Measurements from ENCODE around the gene SPAG16.

SPAG16 gene

GRCh38 chr2:214264171-214264570 lies 979.9 kb downstream of the SPAG16 start:
- H3K9ac ChIP-seq (ENCODE audit: low read depth, low read length) = no peak overlapping the region
- no peaks in the 10 kb centered on the region for H3K27me3 ChIP-seq (ENCODE audit: insufficient read depth, low read length)
- no peaks in the 10 kb centered on the region for H3K36me3 ChIP-seq (ENCODE audit: insufficient read depth, low read length)
- H3K27ac ChIP-seq (ENCODE audit: low read depth, low read length) = no peak overlapping the region
- no peaks in the 10 kb centered on the region for H3K9me3 ChIP-seq (ENCODE audit: insufficient read depth, low read depth, low read length)
- H3K4me3 ChIP-seq (ENCODE audit: low read length) = no peak overlapping the region
- 93% methylated on average over 1 of the region's 1 CpG for WGBS
- H3K4me1 ChIP-seq (ENCODE audit: insufficient read depth, low read length) = peaks cover 9% of the 10 kb centered on the region

DNA sequence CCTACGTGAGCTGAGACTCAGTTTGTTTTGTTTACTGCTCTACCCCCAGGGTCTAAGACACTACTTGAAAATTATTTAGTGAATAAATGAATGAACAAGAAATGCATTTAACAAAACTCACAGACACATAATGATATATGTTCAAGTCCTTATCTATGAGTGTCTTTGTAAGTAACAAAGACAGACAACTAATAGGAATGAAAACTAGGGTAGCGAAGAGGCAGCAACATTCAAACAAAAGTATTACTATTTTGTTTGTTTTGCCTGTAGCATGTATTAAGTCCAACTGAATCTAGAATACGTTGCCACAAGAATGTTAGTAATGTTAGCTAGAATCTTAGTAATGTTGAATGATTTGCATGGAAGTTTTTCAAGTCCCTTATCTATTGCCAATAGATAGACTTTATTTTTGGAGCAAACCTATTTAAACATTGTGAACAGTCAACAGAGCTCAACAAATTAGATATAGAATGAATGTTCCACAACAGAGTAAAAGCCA lies 981.8 kb downstream of the SPAG16 start:
- H3K9ac ChIP-seq (ENCODE audit: low read depth, low read length) = no peak overlapping the region
- WGBS = 93% methylated on average over 2 of the region's 3 CpGs
- H3K9me3 ChIP-seq (ENCODE audit: insufficient read depth, low read depth, low read length) = no peaks in the 10 kb centered on the region
- no peaks in the 10 kb centered on the region for H3K27me3 ChIP-seq (ENCODE audit: insufficient read depth, low read length)
- H3K27ac ChIP-seq (ENCODE audit: low read depth, low read length) = no peak overlapping the region
- no peak overlapping the region for H3K4me3 ChIP-seq (ENCODE audit: low read length)
- no peaks in the 10 kb centered on the region for H3K36me3 ChIP-seq (ENCODE audit: insufficient read depth, low read length)
- H3K4me1 ChIP-seq (ENCODE audit: insufficient read depth, low read length) = peaks cover 8% of the 10 kb centered on the region

- H3K4me3 ChIP-seq (ENCODE audit: low read length) = no peak overlapping the region
- H3K9me3 ChIP-seq (ENCODE audit: insufficient read depth, low read depth, low read length) = peaks cover 6% of the 10 kb centered on the region; the same call in 1 of the 2 replicates
- H3K27me3 ChIP-seq (ENCODE audit: insufficient read depth, low read length) = no peaks in the 10 kb centered on the region
- no peaks in the 10 kb centered on the region for H3K4me1 ChIP-seq (ENCODE audit: insufficient read depth, low read length)
- H3K36me3 ChIP-seq (ENCODE audit: insufficient read depth, low read length) = no peaks in the 10 kb centered on the region
- no peak overlapping the region for H3K27ac ChIP-seq (ENCODE audit: low read depth, low read length)
- WGBS = 93% methylated on average over 9 of the region's 9 CpGs
- H3K9ac ChIP-seq (ENCODE audit: low read depth, low read length) = no peak overlapping the region
These were observed 993.6 kb downstream of the SPAG16 start for GRCh38 chr2:214277880-214278279.

DNA sequence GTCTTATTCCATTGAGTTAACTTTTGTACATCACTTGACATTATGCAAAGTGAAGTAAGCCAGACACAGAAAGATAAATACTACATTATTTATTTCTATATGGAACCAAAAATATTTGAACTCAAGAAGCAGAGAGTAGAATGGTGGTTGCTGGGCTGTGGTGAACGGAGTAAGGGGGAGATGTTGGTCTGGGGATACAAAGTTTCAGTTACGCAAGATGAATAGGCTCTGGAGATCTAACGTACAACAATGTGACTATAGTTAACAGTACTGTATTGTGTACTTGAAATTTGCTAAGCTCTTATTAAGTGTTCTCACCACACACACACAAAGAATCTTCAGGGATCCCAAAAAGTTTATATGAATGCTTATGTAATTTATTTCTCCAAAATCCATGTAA lies 1001.7 kb downstream of the SPAG16 start:
- Histone ChIP-seq H3K27me3 (ENCODE audit: insufficient read depth, low read length) (no peaks in the 10 kb centered on the region), H3K4me3 (ENCODE audit: low read length) (no peak overlapping the region), H3K9me3 (ENCODE audit: insufficient read depth, low read depth, low read length) (no peaks in the 10 kb centered on the region), H3K36me3 (ENCODE audit: insufficient read depth, low read length) (no peaks in the 10 kb centered on the region), H3K27ac (ENCODE audit: low read depth, low read length) (no peak overlapping the region), H3K9ac (ENCODE audit: low read depth, low read length) (no peak overlapping the region), H3K4me1 (ENCODE audit: insufficient read depth, low read length) (no peaks in the 10 kb centered on the region)
- 47% methylated on average over 2 of the region's 3 CpGs for WGBS

- Histone ChIP-seq H3K4me3 (ENCODE audit: low read length) (no peak overlapping the region), H3K9me3 (ENCODE audit: insufficient read depth, low read depth, low read length) (no peaks in the 10 kb centered on the region; the same call in 1 of the 2 replicates), H3K27me3 (ENCODE audit: insufficient read depth, low read length) (no peaks in the 10 kb centered on the region), H3K9ac (ENCODE audit: low read depth, low read length) (no peak overlapping the region), H3K27ac (ENCODE audit: low read depth, low read length) (no peak overlapping the region), H3K36me3 (ENCODE audit: insufficient read depth, low read length) (no peaks in the 10 kb centered on the region), H3K4me1 (ENCODE audit: insufficient read depth, low read length) (no peaks in the 10 kb centered on the region)
These were observed 1009.3 kb downstream of the SPAG16 start for GRCh38 chr2:214293593-214293992.

GRCh38 chr2:214294426-214294825 lies 1010.2 kb downstream of the SPAG16 start:
- Histone ChIP-seq H3K27me3 (ENCODE audit: insufficient read depth, low read length) (no peaks in the 10 kb centered on the region), H3K36me3 (ENCODE audit: insufficient read depth, low read length) (no peaks in the 10 kb centered on the region), H3K27ac (ENCODE audit: low read depth, low read length) (no peak overlapping the region)

GRCh38 chr2:214297423-214297822 lies 1013.2 kb downstream of the SPAG16 start:
- H3K9ac ChIP-seq (ENCODE audit: low read depth, low read length) = no peak overlapping the region
- H3K27ac ChIP-seq (ENCODE audit: low read depth, low read length) = no peak overlapping the region
- H3K4me3 ChIP-seq (ENCODE audit: low read length) = no peak overlapping the region
- H3K4me1 ChIP-seq (ENCODE audit: insufficient read depth, low read length) = no peaks in the 10 kb centered on the region
- H3K36me3 ChIP-seq (ENCODE audit: insufficient read depth, low read length) = no peaks in the 10 kb centered on the region
- H3K27me3 ChIP-seq (ENCODE audit: insufficient read depth, low read length) = no peaks in the 10 kb centered on the region
- no peaks in the 10 kb centered on the region for H3K9me3 ChIP-seq (ENCODE audit: insufficient read depth, low read depth, low read length)
- WGBS = no CpG with 5 or more reads among the region's 2 CpGs

More at GRCh38 chr2:214294426-214294825, 1010.2 kb downstream of the SPAG16 start:
- H3K4me1 ChIP-seq (ENCODE audit: insufficient read depth, low read length) = no peaks in the 10 kb centered on the region
- H3K9me3 ChIP-seq (ENCODE audit: insufficient read depth, low read depth, low read length) = no peaks in the 10 kb centered on the region; the same call in 1 of the 2 replicates
- no peak overlapping the region for H3K9ac ChIP-seq (ENCODE audit: low read depth, low read length)
- no peak overlapping the region for H3K4me3 ChIP-seq (ENCODE audit: low read length)

DNA sequence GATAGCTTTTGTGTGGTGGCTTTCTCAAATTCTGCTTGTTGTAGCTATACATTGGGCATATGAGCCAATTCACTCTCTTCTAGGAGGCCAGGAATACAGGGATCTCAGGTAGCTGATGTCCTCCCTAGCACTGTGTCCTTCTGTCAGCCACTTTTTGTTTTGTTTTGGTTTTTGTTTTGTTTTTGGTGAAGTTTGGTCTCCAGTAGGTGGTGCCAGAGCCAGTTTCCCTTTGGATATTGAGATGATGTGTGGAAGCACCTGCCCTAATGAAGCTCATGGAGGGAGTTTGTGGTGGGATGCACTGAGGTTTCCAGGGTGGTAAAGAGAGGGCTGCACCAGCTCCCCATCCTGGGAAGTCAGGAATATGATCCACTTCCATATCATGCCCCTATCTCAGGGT lies 1026.1 kb downstream of the SPAG16 start:
- Histone ChIP-seq H3K9ac (ENCODE audit: low read depth, low read length) (no peak overlapping the region), H3K27ac (ENCODE audit: low read depth, low read length) (no peak overlapping the region), H3K36me3 (ENCODE audit: insufficient read depth, low read length) (no peaks in the 10 kb centered on the region), H3K9me3 (ENCODE audit: insufficient read depth, low read depth, low read length) (no peaks in the 10 kb centered on the region), H3K27me3 (ENCODE audit: insufficient read depth, low read length) (no peaks in the 10 kb centered on the region), H3K4me1 (ENCODE audit: insufficient read depth, low read length) (no peaks in the 10 kb centered on the region), H3K4me3 (ENCODE audit: low read length) (no peak overlapping the region)

GRCh38 chr2:214311031-214311533 lies 1026.8 kb downstream of the SPAG16 start:
- WGBS = 87% methylated on average over 7 of the region's 7 CpGs
- H3K4me3 ChIP-seq (ENCODE audit: low read length) = no peak overlapping the region
- no peaks in the 10 kb centered on the region for H3K9me3 ChIP-seq (ENCODE audit: insufficient read depth, low read depth, low read length)
- no peak overlapping the region for H3K27ac ChIP-seq (ENCODE audit: low read depth, low read length)
- no peak overlapping the region for H3K9ac ChIP-seq (ENCODE audit: low read depth, low read length)
- H3K27me3 ChIP-seq (ENCODE audit: insufficient read depth, low read length) = no peaks in the 10 kb centered on the region
- H3K4me1 ChIP-seq (ENCODE audit: insufficient read depth, low read length) = no peaks in the 10 kb centered on the region
- H3K36me3 ChIP-seq (ENCODE audit: insufficient read depth, low read length) = no peaks in the 10 kb centered on the region

DNA sequence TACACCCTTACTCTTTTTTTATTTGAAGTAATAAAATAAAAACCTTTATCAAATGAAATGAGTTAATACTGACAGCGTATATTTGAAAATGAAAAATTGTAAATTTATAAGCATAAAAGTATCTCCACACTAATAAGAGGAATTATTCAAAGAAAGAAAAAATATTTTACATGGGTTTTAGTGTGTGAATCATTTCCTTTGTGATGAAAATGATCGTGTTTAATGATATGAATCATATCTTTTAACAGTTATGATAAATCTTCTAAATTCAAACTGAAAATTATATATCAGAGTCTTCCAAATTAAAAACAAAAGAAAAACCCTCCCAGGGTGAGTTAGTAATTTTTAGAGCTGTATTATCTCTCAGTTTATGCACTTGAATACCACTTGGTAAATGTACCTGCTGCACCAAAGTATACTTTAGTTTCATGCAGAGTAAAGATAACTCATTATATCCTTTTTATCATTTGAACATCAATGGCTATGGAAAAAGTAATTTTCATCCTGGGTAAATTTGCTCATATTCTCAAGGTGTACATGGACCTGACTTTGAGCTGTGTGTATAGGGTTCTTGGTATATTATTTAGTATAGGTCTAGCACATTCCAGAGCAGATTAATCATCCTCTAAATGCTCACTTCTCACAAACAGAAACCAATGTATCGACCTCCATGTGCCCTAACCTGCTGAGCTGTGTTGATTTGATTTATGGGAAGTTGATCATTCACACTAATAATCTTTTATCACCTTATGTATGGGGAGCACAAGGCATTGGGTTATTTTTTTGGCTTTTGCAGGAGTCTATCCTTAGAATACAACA lies 1027.9 kb downstream of the SPAG16 start:
- no peak overlapping the region for H3K4me3 ChIP-seq (ENCODE audit: low read length)
- H3K4me1 ChIP-seq (ENCODE audit: insufficient read depth, low read length) = no peaks in the 10 kb centered on the region
- no peaks in the 10 kb centered on the region for H3K9me3 ChIP-seq (ENCODE audit: insufficient read depth, low read depth, low read length)
- no peaks in the 10 kb centered on the region for H3K27me3 ChIP-seq (ENCODE audit: insufficient read depth, low read length)
- no CpG with 5 or more reads among the region's 3 CpGs for WGBS
- no peak overlapping the region for H3K27ac ChIP-seq (ENCODE audit: low read depth, low read length)
- no peak overlapping the region for H3K9ac ChIP-seq (ENCODE audit: low read depth, low read length)
- no peaks in the 10 kb centered on the region for H3K36me3 ChIP-seq (ENCODE audit: insufficient read depth, low read length)

DNA sequence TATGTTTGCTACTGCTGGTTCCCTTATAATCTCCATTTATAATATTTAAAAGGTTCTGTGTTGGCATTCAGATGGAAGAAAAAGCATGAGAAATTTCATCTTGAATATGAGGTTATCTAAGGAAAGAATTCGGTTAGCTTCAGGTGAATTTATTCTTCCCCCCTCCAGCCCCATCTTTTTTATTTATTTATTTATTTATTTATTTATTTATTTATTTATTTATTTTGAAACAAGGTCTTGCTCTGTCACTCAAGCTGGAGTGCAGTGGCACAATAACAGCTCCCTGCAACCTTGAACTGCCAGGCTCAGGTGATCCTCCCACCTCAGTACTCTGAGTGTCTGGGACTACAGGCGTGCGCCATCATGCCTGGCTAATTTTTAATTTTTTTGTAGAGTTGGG lies 1031.1 kb downstream of the SPAG16 start:
- Histone ChIP-seq H3K27me3 (ENCODE audit: insufficient read depth, low read length) (no peaks in the 10 kb centered on the region), H3K4me3 (ENCODE audit: low read length) (no peak overlapping the region), H3K9me3 (ENCODE audit: insufficient read depth, low read depth, low read length) (no peaks in the 10 kb centered on the region), H3K36me3 (ENCODE audit: insufficient read depth, low read length) (no peaks in the 10 kb centered on the region), H3K9ac (ENCODE audit: low read depth, low read length) (no peak overlapping the region), H3K4me1 (ENCODE audit: insufficient read depth, low read length) (no peaks in the 10 kb centered on the region), H3K27ac (ENCODE audit: low read depth, low read length) (no peak overlapping the region)
- 100% methylated on average over 1 of the region's 3 CpGs for WGBS
